GM13977 (cell line): Measurements from ENCODE around the gene SAMD11.

Experiments
- DNase-seq: peaks from one replicate; pipeline ENCODE4 v3.0.0; 2012; ENCODE audit warnings: low spot score
- CTCF ChIP-seq: IDR thresholded peaks from 2 replicates; pipeline ENCODE4 v1.5.1; 2012; ENCODE audit warnings: mild to moderate bottlenecking, control low read depth; ENCODE audit not compliant: insufficient read depth; ENCODE audit errors: extremely low read depth, missing control alignments
- in situ Hi-C: fragments of 300-500 bp; cut with MboI; formaldehyde crosslinking; loops from one replicate; pipeline ENCODE4 v1.12.0; 2022; ENCODE audit warnings: low sequenced_read_pairs, low pct_unique_long_range_greater_than_20kb, mixed read lengths, inconsistent platforms; ENCODE audit not compliant: unreplicated experiment

SAMD11 gene

DNA sequence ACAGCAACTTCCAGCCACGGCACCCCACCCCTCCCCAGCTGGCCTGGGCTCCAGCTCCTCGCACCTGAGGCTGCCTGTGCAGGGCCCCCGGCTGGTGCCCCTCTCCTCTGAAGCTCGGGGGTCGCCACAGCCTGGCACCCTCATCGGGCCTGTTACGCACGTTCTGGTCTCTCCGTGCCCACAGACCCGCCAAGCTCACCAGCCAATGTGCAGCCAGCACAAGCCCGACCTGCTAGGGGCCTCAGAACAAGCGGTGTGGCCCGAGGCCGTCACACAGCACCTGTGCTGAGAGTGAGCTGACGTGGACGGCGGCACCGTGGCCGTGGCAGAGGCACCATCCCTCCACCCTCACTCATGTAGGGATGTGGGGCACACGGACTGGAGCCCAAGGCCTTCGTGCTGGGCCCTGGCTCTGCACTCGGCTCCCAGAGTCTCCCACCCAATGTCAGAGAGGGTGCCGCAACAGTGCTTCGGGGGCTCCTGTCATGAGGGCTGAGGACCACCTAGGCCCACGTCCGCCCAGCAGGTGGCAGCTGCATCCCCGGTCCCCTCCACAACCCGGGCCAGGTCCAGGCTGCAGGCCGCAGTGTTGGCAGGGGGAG is 4.4 kb upstream of the SAMD11 start:
- DNase-seq = no peak
- TF ChIP-seq CTCF = no peak
- in situ Hi-C loops = no loop called here

DNA sequence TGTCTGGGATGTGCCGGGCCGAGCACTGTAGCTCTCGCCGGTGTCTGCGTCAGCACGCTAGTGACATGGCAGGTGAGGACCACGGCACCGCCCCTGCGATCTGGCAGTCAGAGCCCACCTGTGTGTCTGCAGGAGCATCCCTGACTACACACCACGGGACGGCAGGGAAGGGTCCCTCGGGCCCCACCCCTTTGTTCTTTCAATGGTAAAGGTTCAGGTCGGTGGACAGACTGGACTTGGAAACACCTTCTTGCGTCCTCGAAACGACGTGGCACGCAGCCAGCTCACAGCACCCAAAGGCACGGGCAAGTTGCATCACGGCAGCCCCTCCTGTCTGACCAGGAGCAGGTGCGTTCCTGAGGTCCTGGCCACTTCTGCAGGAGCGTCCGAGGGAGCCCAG is 3.7 kb upstream of the SAMD11 start:
- no peak for TF ChIP-seq CTCF
- in situ Hi-C loops = no loop called here
- no peak for DNase-seq

DNA sequence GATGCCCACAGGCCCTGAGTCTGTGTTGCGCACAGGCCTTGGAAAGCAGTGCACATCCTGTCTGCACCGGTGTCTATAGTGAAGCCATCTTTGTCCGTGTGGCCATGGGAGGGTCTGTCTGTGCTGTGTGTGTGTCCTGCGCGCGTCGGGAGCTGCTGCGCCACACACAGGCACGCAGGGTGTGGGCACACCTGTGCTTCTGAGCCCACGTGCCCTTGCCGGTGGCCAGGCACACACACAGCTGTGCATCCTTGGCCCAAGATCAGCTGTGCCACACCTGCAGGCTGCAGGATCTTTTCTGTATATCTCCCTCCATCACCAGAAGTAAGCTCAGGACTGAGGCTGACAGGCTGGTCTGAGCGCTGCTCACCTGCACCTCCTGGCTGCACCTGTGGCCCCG is 3.2 kb upstream of the SAMD11 start:
- DNase-seq = no peak
- TF ChIP-seq CTCF = no peak

DNA sequence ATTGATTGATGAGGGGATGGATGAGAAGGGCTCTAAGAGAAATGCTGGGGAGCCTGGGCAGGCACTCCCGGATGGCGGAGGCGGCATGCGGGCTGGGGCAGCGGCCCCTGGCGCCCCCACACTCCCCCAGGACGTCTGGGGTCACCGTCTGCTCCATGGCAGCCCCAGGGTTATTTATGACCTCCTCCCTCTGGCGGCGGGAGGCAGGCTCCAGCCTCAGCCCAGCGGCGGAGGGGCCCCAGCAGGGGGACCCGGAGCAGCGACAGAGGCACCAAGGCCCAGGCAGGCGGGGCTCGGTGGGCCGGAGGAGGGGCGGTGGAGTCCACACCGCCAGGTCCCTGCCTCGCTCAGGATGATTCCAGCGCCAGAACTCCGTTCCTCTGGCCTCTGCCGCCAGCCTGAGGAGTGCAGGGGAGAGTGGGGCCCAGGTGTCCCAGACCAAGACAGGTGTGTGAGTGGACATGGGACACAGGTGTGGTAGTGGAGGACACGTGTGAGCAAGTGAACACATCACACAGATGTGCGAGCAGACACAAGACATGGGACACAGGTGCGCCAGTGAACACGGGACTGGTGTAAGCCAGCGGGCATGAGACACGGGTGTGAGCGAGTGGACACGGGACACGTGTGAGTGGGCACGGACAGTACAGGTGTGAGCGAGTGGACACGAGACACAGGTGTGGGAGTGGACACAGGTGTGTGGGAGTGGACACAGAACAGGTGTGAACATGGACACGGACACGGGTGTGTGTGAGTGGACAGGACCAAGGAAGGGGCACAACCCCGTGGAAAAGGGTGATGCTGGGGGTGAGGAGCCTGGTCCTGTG is 2.5 kb upstream of the SAMD11 start:
- in situ Hi-C loops = no loop called here
- no peak for TF ChIP-seq CTCF
- peak; percentile 77 for DNase-seq

More for the DNA sequence above, 3.2 kb upstream of the SAMD11 start:
- in situ Hi-C loops = no loop called here

DNA sequence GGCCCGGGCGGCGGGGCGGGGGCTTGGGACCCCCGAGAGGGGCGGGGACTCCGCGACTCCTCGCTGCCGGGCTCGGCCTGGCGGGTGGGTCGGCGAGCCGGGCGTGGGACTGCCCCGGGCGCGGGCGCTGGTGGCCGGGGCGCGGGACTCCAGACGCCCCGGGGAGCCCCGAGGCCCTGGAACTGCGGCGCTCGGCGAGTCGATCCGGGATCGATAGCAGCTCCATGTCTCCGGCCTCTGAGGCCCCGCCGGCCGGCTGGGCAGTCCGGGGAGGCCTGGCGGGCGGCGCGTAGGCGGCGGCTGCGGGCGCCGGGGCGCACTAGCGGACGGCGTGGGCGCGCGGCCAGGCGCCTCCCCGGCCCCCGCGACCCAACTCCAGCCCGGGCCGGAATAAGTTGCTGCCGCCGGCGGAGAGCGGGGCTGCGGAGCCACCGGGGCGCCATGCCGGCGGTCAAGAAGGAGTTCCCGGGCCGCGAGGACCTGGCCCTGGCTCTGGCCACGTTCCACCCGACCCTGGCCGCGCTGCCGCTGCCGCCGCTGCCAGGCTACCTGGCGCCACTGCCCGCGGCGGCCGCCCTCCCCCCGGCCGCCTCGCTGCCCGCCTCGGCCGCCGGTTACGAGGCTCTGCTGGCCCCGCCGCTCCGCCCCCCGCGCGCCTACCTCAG is 400 bp downstream of the SAMD11 start:
- in situ Hi-C loops = no loop called here
- no peak for DNase-seq

More for the DNA sequence above, 400 bp downstream of the SAMD11 start:
- TF ChIP-seq CTCF = no peak
